Left forelimb (tissue), 1 donor: ENCODE results near the gene NEU4.
"Not testable (repeated sequence)": the region's sequence is repeated elsewhere in the genome, so short reads cannot be mapped to it uniquely, and the experiment has no call there.

ENCODE experiments used
- DNase-seq: peaks from one replicate; pipeline ENCODE4 v3.0.0-alpha.2; 2018; ENCODE audit warnings: low spot score

NEU4 gene

DNA sequence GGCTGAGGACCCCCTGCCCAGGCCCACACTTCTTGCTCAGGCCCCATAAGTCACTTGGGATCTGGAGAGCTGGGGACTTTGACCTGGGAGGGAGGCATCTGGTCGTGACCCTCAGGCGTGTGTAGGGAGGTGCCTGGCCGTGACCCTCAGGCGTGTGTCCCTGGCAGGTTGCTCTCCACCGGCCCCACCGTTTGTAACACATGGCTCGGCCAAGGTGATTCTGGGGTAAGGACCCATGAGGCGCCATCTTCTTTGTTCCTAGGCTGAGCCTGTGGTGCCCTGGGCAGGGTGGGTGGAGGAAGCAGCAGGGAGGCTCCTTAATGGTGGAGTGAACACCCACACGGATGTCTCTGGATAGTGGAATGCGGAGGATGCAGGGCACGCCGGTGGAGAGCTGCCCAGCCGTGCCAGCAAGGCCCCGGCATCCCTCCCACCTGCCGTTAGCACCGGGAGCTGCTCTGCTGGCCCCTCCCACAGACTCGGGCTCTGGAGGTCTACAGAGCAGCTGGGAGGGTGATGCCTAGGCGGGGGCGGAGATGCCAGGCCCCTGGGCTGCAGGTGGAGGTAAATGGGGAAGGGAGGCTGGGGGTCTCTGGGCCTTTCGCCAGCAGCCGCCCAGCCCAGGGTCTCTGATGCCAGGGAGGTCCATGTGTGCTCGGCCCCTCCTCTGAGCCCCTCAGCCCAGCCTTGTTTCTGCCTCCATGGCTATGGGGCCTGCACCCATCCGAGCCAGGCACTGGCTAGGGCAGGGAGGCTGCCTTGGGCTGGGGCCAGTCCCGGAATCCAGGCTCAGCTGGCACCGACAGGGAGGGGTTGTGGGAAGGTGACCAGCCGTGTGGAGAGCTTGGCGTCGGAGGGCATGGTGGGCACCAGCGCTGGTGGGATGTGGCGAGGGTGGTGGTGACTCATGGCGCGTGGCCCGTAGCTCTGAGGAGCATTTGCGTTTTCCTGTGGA is 33.5 kb upstream of the NEU4 start:
- DNase-seq, result no peak

DNA sequence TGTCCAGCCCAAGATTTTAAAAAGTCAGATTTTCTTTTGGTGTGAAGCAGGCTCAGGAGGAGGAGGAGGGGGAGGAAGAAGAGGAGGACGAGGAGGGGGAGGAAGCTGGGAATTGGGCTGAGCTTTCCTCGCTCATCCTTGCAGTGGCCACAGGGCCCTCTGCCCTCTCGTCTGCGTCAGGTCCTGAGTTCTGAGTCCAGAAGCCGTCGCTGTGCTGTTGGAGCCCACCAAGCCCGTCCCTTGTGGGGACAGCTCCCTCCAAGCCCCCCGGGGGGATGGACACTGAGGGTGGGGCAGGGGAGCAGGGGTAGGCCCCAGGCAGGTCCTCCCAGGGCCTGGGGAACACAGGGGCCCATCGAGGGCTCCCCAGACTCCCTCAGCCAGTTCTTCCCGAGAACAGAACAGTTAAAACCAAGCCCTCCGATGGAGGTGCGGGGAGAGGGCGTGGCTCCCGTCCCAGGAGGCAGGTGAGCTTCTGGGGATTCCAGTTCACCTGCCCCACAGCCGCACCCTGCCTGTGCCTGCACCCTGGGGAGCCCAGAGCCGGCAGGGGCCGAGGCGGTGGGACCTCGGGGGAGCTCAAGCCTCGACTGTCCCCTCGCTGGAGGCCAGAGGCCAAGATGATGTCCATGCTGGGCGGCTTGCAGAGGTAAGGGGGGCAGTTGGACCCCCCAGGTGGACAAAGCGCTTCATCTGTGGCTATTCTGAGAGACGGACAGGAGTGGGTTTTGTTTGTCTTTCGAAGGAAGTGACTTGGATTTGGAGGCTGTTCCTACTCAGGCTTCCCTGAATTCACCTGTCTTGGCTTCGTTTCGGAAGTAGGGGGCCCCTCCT is 32.4 kb upstream of the NEU4 start, which contains the start of gene GAL3ST2:
GAL3ST2 (plus strand) TSS at position 487 of the 834 bp plus-strand sequence; CDS start at position 621, 134 bp downstream.
- no peak for DNase-seq

DNA sequence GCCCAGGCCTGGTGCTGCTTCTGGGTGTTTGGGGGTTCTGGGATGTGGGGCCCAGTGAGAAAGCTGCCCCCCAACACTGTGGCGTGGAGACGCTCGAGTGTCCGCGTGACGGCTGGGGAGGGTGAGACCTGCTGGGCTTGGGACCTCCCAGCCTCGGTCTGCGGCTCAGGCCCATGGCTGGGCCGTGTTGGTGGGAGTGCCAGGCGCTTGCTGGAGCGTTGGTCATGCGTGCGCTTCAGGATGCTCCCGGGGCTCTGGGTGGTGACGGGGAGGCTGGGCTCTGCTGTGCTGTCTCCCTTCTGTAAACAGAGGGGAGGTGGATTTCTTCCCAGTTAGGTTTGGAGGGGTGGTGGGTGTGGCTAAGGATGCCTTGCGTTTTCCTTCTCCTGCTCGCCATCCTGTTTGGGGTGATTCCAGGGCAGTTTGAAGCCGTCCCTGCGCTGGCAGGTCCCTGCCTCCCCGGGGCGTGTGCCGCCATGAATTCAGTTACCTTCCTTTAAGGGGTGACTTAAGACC is 31.8 kb upstream of the NEU4 start:
- DNase-seq, result no peak

DNA sequence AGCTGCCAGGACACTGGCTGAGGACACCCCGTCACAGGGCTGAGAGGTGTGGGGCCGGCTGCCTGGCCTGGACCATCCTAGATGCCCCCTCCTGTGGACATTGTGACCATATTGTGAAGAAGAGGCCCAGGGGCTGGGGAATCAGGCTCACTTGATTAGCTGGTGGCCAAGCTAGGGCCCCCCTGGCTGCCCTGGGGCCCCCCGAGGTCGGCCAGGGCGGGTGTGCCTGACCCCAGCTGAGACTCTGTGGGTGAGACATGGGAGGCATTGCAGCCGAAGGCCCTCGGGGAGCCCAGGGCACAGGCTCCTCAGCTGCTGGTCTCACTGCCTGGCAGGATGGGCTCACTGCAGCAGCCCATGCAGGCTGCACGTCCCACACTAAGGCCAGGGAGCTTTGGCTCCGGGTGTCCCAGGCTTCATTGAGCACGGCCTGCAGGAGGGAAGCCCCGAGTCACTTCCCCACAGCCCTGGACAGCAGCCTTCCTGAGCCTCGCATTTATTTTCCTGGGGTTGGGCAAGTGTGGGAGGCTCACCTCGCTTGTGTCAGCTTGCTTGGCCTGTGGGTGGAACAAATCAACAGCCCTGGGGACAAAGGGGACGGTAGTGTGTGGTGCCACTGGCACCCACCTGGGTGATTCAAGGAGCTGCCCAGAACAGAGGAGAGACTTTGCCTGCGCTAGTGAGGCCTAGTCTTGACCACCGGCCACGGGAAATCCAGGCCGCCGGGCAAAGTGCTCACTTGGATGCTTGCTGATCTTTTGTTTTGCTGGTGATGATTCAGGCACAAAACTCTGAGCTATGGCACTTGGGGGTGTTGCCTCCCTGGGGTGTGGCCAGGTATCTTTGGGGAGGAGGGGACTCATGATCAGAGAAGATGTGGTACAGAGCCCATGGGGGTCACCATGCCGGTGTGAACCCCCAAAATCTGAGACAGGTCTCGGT is 31.0 kb upstream of the NEU4 start:
- no peak for DNase-seq

DNA sequence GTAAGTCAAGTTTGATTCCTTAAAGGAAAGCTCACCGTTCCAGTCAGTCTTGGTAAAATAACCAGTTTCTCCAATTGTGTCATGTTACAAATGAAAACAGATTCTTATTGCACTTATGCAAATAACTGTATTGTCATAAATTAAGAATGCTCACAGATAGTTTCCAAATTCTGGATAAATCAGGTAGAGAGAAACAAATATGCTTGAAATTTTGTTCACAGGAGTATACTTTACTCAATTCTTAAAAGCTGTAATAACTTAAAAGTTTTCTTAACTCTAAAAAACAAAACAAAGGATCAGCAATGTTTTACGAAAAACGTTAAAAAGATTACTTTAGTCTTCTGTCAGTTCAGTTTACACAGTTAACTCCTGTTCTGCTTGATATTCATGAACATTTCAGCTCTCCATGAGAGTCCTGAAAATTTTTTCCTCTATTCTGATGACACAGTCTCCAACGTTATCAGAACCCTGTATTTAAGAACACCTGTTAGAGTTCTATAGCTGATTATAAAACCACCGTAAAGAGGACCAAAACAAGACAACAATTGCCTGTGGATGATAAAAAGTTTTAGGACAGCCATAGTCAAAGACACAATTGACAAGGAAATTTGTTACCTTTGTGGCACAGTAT is 27.9 kb upstream of the NEU4 start:
- no peak for DNase-seq

DNA sequence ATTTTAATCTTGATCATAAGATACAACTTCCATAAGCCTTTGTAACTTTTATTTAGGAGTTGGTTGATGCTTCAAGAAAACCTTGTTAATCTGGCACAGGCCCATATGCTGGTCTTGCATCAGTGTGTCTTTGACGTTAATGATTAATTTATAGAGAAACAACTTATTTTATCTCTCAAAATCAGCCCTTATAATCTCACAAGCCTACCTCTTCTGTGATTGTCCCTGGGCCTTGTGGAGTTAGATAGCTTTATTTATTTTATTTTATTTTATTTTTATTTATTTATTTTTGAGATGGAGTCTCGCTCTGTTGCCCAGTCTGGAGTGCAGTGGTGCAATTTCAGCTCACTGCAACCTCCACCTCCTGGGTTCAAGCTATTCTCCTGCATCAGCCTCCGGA is 26.9 kb upstream of the NEU4 start:
- DNase-seq, result not testable (repeated sequence)

DNA sequence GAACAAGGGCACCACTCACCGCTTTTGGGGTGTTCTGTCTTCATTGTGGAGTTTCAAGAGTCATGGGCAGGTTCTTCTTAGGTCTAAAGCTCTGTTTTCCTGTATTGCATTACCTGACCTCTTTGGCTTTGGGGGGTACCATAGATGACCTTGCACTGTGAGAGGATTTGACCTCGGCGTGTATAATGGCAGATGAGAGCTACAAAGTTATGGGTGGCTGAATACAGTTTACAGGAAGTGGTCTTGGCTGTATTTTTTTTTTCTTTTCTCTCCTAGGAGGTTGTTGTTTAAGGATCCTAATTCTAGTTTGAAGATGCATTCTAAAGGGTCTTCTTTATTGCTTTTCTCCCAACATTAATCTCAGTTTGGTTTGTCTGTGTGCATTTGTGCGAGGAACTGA is 20.9 kb upstream of the NEU4 start:
- no peak for DNase-seq

DNA sequence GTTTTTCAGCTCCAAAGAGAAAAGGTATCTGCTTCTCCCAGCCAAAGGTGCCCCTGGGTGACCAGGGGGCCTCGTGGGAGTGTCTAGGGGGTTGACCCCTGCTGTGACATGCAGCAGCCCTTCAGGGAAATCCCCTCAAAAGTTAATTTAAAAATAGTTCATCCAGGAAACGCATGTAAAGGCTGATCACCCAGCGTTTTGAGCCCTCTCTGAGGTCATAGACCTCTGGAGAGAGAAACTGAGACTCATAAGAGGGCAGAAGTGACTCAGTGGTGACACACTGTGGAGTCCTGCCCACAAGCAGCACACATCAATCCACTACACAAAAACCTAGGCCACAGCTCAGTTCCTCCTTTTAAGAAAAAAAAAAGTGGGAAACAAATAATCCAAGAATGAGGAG is 20.4 kb upstream of the NEU4 start:
- no peak for DNase-seq

DNA sequence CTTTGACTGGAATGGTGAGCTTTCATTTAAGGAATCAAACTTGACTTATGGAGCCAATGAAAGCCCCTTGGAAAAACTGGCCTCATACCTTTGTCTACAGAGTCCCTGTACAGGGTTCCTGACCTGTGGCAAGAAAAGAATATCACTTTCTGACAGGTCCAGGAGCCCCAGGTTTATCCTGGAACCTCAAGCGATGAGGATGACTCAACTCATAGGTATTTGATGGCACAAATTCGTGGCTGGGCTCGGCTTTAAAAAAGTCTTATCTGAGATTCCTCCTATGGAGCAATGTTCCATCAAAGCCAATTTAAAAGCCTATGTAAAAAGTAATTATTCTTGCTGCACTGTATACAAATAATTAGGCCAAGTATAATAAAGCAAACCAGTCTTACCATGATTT is 17.6 kb upstream of the NEU4 start:
- not testable (repeated sequence) for DNase-seq

DNA sequence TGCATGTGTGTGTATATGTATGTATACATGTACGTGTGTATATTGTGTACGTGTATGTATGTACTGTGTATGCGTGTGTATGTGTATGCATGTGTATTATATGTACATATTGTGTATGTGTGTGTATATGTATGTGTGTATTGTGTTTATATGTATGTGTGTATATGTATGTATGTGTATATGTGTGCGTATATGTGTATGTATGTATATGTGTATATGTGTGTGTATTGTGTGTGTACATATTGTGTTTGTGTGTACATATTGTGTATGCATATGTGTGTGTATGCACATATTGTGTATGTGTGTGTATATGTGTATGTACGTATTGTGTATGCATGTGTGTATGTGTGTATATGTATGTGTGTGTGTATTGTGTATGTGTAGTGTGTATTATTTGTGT is 15.6 kb upstream of the NEU4 start:
- no peak for DNase-seq

DNA sequence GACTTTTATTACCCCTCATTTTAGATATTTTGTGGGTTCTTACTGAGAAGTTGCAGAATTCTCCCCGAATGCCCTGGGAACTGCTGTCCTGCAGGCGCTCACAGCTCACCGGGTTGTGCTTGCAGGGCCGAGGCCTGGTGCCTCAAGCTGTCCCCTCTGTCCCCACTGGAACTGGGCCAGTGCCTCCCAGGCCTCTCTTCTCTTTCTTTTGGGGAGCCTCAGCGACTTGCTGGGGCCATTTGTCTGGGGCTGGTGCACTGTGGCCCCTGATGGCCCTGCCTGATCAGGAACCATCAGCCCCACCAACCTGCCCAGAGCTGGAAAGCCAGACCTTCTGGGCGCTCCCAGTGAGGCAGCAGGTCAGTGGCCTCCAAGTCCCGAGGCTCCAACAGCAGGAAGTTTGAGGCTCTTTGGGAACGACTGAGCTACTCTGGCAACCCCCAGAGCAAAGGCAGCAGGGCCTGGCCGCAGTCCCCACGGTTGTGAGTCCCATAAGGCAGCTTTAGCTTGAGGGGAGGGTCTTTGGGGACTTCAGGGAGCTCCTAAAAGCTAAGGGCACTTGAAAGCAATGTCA is 14.7 kb upstream of the NEU4 start:
- DNase-seq, result no peak

DNA sequence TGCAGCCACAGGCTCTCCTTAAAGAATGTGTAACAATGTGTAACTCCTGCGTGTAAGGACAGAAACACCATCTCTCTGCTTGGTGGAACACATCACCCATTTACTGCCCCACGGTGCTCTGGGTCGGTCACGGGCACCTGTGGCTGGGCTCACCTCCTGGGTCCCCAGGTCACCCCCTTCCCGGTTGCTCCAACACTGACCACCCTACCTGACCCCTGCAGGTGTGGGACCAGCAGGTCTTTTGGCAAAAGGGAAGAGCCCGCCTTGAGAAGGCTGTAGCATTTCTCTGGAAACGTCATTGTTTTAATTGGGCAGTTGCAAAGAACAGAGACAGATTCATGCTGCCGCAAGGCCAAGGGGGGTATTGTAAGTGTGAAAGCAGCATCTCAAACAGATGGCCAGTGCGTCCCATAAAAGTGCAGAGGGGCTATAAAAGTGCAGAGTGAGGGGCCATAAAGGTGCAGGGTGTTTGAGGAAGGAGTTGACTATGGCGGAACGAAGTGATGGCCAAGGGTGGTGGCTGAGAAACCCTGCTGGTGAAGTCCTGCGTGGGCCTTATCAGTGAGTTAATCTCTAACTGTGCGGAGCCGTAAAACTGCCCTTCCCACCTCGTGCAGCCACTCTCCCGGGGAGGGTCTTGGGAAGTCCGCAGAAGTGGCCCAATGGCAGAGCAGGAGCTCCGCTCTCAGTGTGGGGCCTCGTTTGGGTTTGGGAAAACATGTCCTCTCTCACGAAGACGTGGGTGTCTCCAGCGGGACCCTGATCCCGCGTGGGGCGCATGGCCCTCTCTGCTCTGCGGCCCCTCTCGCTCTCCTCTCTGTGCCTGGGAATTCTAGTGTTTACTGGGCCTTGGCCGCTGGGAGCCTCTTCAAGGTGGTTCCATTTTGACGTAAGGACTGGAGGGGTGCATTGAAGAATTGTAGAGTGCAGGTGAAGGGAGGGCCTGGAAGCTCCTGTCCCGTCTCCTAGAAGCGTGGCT is 13.7 kb upstream of the NEU4 start:
- no peak for DNase-seq

DNA sequence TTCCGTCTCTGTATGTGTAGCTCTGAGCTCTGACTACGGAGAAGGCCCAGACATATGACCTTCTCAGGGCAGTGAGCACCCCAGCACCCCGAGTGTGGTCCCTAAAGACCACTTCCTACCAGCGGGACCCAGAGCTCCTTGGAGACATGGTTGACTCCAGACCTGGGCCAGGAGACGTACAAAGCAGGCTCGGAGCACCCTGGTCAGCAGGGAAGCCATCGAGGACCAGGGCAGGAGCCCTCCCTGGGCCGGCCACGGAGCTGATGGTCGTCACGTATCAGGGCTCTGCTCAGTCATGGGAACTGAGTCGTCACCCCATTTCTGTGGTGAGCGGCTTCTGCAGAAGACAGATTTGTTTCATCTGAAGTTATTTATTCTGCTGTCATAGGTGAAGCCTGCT is 12.8 kb upstream of the NEU4 start:
- DNase-seq, result no peak

DNA sequence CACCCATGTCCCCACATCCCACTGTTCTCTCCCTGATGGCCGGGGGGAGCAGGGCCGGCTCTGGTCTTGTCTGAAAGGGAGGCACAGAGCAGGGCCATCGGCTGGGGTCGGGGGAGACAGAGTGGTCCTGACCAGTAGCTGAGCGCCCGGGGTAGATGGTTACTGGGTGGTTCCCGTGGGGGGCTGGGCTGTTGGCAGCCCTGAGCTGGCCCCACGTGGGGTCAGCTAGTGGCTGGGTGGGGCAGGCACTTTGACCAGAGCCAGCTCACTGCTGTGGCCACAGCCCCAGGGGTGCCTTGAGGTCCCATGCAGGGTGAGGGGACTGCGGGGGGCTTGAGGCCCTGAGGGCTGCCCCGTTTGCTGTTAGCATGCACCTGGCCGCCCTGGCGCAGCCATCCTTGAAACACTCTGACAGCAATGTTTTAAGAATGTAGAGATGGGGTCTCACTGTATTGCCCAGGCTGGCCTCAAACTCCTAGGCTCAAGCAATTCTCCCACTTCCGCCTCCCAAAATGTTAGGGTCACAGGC is 12.3 kb upstream of the NEU4 start:
- no peak for DNase-seq

DNA sequence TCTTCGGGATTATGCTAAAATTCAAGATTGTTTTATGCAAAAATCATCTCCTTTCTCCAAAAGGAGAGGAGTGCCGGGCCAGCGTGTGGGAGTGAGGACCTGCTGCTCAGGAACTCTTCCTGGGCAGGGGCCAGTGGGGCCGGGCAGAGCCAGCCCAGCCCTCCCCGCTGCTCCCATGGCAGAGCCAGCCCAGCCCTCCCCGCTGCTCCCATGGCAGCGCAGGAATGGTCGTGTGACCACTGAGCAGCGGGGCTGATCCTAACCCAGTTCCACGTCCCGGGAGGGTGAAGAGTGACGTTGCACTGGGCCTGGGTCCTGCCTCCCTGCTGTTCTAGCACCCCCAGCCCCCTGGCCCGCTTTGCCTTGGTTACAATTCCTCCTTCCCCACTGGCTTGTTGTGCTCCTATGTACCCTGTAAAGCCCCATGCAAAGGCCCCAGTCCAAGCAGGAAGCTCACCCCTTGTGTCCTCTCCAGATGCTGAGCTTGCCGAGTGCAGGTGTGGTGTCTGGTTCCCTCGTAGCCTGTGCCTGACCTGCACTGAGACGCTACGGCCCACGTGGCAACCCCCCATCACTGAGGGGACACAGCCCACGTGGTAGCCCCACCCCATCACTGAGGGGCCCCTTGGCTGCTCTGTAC is 11.4 kb upstream of the NEU4 start:
- no peak for DNase-seq

DNA sequence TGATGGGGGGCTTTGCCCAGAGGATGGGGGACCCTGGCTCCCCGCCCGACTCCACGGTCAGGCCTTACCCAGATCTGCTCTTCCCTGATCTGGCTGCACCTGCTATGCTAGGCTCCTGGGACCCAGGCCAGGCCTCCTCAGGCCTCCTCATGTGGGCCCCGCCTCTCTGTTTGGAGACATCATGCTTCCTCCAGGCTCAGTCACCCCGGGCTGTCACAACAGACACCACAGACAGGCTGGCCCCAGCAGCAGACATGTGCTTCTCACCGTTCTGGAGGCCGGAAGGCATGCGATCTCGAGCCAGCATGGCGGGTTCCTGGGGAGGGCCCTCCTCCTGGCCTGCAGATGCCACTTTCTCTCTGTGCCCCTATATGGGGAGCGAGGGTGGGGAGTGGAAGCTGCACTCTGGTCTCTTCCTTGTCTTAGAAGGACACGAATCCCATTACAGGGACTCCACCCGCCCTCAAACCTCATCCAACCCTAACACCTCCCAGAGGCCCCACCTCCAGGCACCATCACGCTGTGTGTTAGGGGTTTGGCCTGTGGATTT is 10.8 kb upstream of the NEU4 start:
- DNase-seq, result no peak

DNA sequence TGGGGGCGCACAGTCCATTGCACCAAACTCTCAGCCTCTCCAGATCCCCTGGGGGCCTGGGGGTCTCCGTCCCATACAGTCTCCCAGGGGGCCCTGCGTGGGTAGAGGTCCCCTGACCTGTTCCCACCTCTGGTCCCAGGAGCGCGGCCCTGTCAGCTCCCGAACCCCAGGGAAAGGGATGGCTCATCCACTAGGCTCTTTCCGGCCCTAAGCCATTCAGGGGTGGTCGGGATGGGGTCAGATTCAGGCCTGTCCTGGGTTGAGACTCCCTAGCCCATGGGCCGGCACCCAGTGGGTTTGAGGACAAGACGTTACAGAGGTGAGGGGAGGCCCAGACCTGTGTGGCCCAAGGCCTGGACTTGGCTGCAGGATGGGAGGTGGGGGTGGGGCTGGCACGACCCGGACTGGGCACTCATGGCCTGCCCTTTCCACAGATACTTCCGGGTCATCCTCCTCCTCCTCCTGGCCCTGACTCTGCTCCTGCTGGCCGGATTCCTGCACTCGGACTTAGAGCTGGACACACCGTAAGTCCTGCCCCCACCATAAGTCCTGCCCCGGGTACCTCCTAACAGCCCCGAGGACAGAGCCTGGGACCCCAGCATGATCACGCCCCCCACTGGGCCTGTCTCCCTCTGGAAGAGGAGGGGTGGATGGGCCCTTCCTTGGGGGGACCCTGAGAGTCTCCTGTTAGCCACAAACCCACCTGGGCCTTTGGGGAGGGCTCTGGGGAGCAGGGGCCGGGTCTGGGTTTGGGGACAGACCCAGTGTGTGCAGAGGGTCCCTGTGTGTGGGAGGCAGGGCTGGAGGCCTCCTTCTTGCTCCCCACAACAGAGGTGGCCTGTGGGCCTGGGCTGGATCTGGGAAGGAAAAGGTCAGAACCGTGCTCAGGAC is 10.1 kb upstream of the NEU4 start:
- DNase-seq, result peak; percentile 60
